H9 (cell line): ENCODE data around the gene TNC. TPM values are rescaled to one million over a fixed set of nuclear protein-coding genes. Genes with fewer than 3 reads are reported as not detected.

ENCODE experiments used
- DNase-seq: peaks from one replicate; pipeline ENCODE4 v3.0.0-alpha.2; 2017
- H2AFZ ChIP-seq: one replicate; pipeline ENCODE4 v1.6.1; 2013; ENCODE audit warnings: mild to moderate bottlenecking, low read length, control low read depth, moderate library complexity
- H2AK5ac ChIP-seq: 2 replicates; pipeline ENCODE4 v1.6.1; 2013; ENCODE audit warnings: low read length, control low read depth, mixed read lengths; ENCODE audit not compliant: insufficient read length
- H2BK120ac ChIP-seq: one replicate; pipeline ENCODE4 v1.6.1; 2013; ENCODE audit warnings: low read depth, mild to moderate bottlenecking, low read length, control low read depth, inconsistent platforms; ENCODE audit not compliant: poor library complexity, severe bottlenecking
- H2BK12ac ChIP-seq: 2 replicates; pipeline ENCODE4 v1.6.1; 2013; ENCODE audit warnings: low read length, control low read depth, mixed read lengths, low read depth; ENCODE audit not compliant: insufficient read length
- H2BK15ac ChIP-seq: 2 replicates; pipeline ENCODE4 v1.6.1; 2013; ENCODE audit warnings: low read depth, low read length, control low read depth
- H2BK20ac ChIP-seq: one replicate; pipeline ENCODE4 v1.6.1; 2013; ENCODE audit warnings: low read depth, mild to moderate bottlenecking, low read length, control low read depth, inconsistent platforms; ENCODE audit not compliant: poor library complexity, severe bottlenecking
- H2BK5ac ChIP-seq: 2 replicates; pipeline ENCODE4 v1.6.1; 2013; ENCODE audit warnings: low read length, control low read depth, mixed read lengths; ENCODE audit not compliant: insufficient read length
- H3K14ac ChIP-seq: 2 replicates; pipeline ENCODE4 v1.6.1; 2013; ENCODE audit warnings: low read length, control low read depth; ENCODE audit not compliant: insufficient read depth
- H3K18ac ChIP-seq: 2 replicates; pipeline ENCODE4 v1.6.1; 2013; ENCODE audit warnings: low read depth, mild to moderate bottlenecking, mixed read lengths, low read length, control low read depth; ENCODE audit not compliant: insufficient read length
- H3K23ac ChIP-seq: 2 replicates; pipeline ENCODE4 v1.6.1; 2013; ENCODE audit warnings: low read length, control low read depth, mixed read lengths, low read depth; ENCODE audit not compliant: insufficient read length
- H3K23me2 ChIP-seq: 2 replicates; pipeline ENCODE4 v1.6.1; 2013; ENCODE audit warnings: low read depth, mild to moderate bottlenecking, mixed read lengths, low read length, control low read depth; ENCODE audit not compliant: insufficient read length, poor library complexity, severe bottlenecking
- H3K27ac ChIP-seq: 2 replicates; pipeline ENCODE4 v1.5.1; 2013; ENCODE audit warnings: low read length, control low read depth, mixed read lengths, low read depth; ENCODE audit not compliant: insufficient read length
- H3K27me3 ChIP-seq: 2 replicates; pipeline ENCODE4 v1.6.1; 2013; ENCODE audit warnings: low read length, control low read depth, inconsistent platforms; ENCODE audit not compliant: insufficient read depth
- H3K4ac ChIP-seq: 2 replicates; pipeline ENCODE4 v1.6.1; 2013; ENCODE audit warnings: low read depth, mild to moderate bottlenecking, control low read depth, inconsistent platforms, low read length, moderate library complexity
- H3K4me1 ChIP-seq: 2 replicates; pipeline ENCODE4 v1.6.1; 2013; ENCODE audit warnings: low read length, control low read depth, inconsistent platforms; ENCODE audit not compliant: insufficient read depth
- H3K4me2 ChIP-seq: 2 replicates; pipeline ENCODE4 v1.6.1; 2013; ENCODE audit warnings: low read length, control low read depth, mixed read lengths; ENCODE audit not compliant: insufficient read length, insufficient read depth
- H3K56ac ChIP-seq: 2 replicates; pipeline ENCODE4 v1.6.1; 2013; ENCODE audit warnings: low read depth, mild to moderate bottlenecking, mixed read lengths, low read length, control low read depth; ENCODE audit not compliant: insufficient read length
- H3K79me1 ChIP-seq: 2 replicates; pipeline ENCODE4 v1.6.1; 2013; ENCODE audit warnings: low read depth, mild to moderate bottlenecking, moderate library complexity, low read length, control low read depth, inconsistent platforms; ENCODE audit not compliant: insufficient read depth, poor library complexity, severe bottlenecking
- H3K79me2 ChIP-seq: 2 replicates; pipeline ENCODE4 v1.6.1; 2013; ENCODE audit warnings: low read length, control low read depth, inconsistent platforms; ENCODE audit not compliant: insufficient read depth
- H3K9ac ChIP-seq: 2 replicates; pipeline ENCODE4 v1.6.1; 2013; ENCODE audit warnings: low read length, control low read depth, mixed read lengths; ENCODE audit not compliant: insufficient read length; ENCODE audit errors: extremely low read depth
- H3K9me3 ChIP-seq: one replicate; pipeline ENCODE4 v1.6.1; 2013; ENCODE audit warnings: low read depth, low read length, inconsistent platforms; ENCODE audit not compliant: control insufficient read depth
- H3T11ph ChIP-seq: one replicate; pipeline ENCODE4 v1.6.1; 2013; ENCODE audit warnings: mild to moderate bottlenecking, low read length, control low read depth, inconsistent platforms
- H4K20me1 ChIP-seq: one replicate; pipeline ENCODE4 v1.6.1; 2013; ENCODE audit not compliant: control insufficient read depth, insufficient read length, insufficient read depth
- H4K5ac ChIP-seq: 2 replicates; pipeline ENCODE4 v1.6.1; 2013; ENCODE audit warnings: low read depth, mild to moderate bottlenecking, mixed read lengths, low read length, control low read depth; ENCODE audit not compliant: insufficient read length
- H4K8ac ChIP-seq: replicated peaks from 2 replicates; pipeline ENCODE4 v1.6.1; 2013; ENCODE audit warnings: low read length, control low read depth, mixed read lengths, low read depth; ENCODE audit not compliant: insufficient read length
- H4K91ac ChIP-seq: 2 replicates; pipeline ENCODE4 v1.6.1; 2013; ENCODE audit warnings: low read depth, mild to moderate bottlenecking, moderate library complexity, mixed read lengths, low read length, control low read depth; ENCODE audit not compliant: insufficient read length
- H3K27ac Mint-ChIP-seq, 3 experiments: 2 replicates in 2 of 3; 3 replicates in 1 of 3; pipeline ENCODE4 v1.8.0; 2020 to 2021; ENCODE audit warnings: mixed read lengths in 3 of 3, mild to moderate bottlenecking in 1 of 3, moderate library complexity in 1 of 3
- H3K27me3 Mint-ChIP-seq: 2 replicates; pipeline ENCODE4 v1.8.0; 2021; ENCODE audit warnings: low read depth, mild to moderate bottlenecking, moderate library complexity, mixed read lengths
- H3K36me3 Mint-ChIP-seq, 3 experiments: 2 replicates in 2 of 3; 3 replicates in 1 of 3; pipeline ENCODE4 v1.8.0; 2020 to 2021; ENCODE audit warnings: low read depth in 3 of 3, mixed read lengths in 3 of 3; ENCODE audit not compliant: insufficient read depth in 1 of 3
- H3K4me1 Mint-ChIP-seq, 2 experiments: 2 replicates each; pipeline ENCODE4 v1.8.0; 2020; ENCODE audit warnings: mixed read lengths in 2 of 2
- H3K4me3 Mint-ChIP-seq, 2 experiments: 2 replicates in 1 of 2; 3 replicates in 1 of 2; pipeline ENCODE4 v1.8.0; 2020 to 2021; ENCODE audit warnings: mild to moderate bottlenecking in 2 of 2, mixed read lengths in 2 of 2, moderate library complexity in 1 of 2
- H3K9me3 Mint-ChIP-seq, 2 experiments: 2 replicates in 1 of 2; 3 replicates in 1 of 2; pipeline ENCODE4 v1.8.0; 2020; ENCODE audit warnings: mild to moderate bottlenecking in 2 of 2, mixed read lengths in 2 of 2, moderate library complexity in 1 of 2
- CTCF ChIP-seq: fragments of 200-600 bp; sonication (generic); conservative IDR thresholded peaks from 3 replicates; pipeline ENCODE4 v1.8.0; 2021; ENCODE audit warnings: antibody characterized with exemption, mild to moderate bottlenecking
- WGBS: extraction: QIAGEN DNeasy Blood & Tissue Kit; methylation state at CpG from one replicate; pipeline ENCODE4 v1.1.7; 2013; ENCODE audit warnings: missing lambda C conversion rate, low lambda C conversion rate, mixed read lengths; ENCODE audit not compliant: insufficient read length; ENCODE audit errors: extremely low coverage; 5-methylcytosine and 5-hydroxymethylcytosine counted together
- total RNA-seq: library from RNA; stranded (reverse); gene quantifications from 2 replicates; pipeline ENCODE4 v1.2.1, GENCODE V29; 2021

The TNC gene
- total RNA-seq, 1 experiment from 2014 or later = 0.63 TPM

- no peak overlapping the region for H4K91ac ChIP-seq
- peaks cover 3% of the 10 kb centered on the region; the same call in 1 of the 2 replicates for H3K4me1 ChIP-seq
- no peaks in the 10 kb centered on the region; a peak in 1 of 5 replicates for H3K9me3 Mint-ChIP-seq
- H4K8ac ChIP-seq = no peak overlapping the region
- H3K9me3 ChIP-seq = no peaks in the 10 kb centered on the region
- no peak overlapping the region for H3K27ac Mint-ChIP-seq
- H3K4me2 ChIP-seq = no peak overlapping the region
- no peak overlapping the region for H3T11ph ChIP-seq
- no peaks in the 10 kb centered on the region for H4K20me1 ChIP-seq
- no peaks in the 10 kb centered on the region for H3K79me2 ChIP-seq
- no peak overlapping the region for H2AK5ac ChIP-seq
- H4K5ac ChIP-seq = no peak overlapping the region
- TF ChIP-seq CTCF = no peak
- H2BK5ac ChIP-seq = no peak overlapping the region
- H3K4me1 Mint-ChIP-seq = peaks cover 0 to 2% of the 10 kb centered on the region in 2 experiments; a peak in 1 of 4 replicates
- no peak overlapping the region for H3K4me3 Mint-ChIP-seq
- no peak overlapping the region for H2BK120ac ChIP-seq
- WGBS = no CpG with 5 or more reads among the region's 4 CpGs
- no peak overlapping the region for H2BK12ac ChIP-seq
- H2BK15ac ChIP-seq = no peak overlapping the region
- no peaks in the 10 kb centered on the region for H3K79me1 ChIP-seq
- no peak overlapping the region for H3K9ac ChIP-seq
- DNase-seq = no peak
- H3K4ac ChIP-seq = no peak overlapping the region
- H3K27me3 ChIP-seq = no peaks in the 10 kb centered on the region
- no peak overlapping the region for H3K14ac ChIP-seq
- no peak overlapping the region for H3K23ac ChIP-seq
- no peak overlapping the region for H2BK20ac ChIP-seq
- no peak overlapping the region for H3K27ac ChIP-seq
- no peaks in the 10 kb centered on the region for H3K36me3 Mint-ChIP-seq
- peaks cover 3% of the 10 kb centered on the region for H3K23me2 ChIP-seq
- H3K27me3 Mint-ChIP-seq = peaks cover 25% of the 10 kb centered on the region
- no peak overlapping the region for H3K56ac ChIP-seq
- H3K18ac ChIP-seq = no peak overlapping the region
- no peak overlapping the region for H2AFZ ChIP-seq
Observed at GRCh38 chr9:115071176-115071575, 46.8 kb downstream of the TNC start.
